HK-2 (cell line): ENCODE data around the gene EXOC1L.

Source experiments
- DNase-seq: peaks from one replicate; pipeline ENCODE4 v3.0.0-alpha.2; 2018; ENCODE audit not compliant: unreplicated experiment

Gene EXOC1L

GRCh38 chr4:55819634-55820033 lies at the start of gene EXOC1L:
Gene EXOC1L (plus strand): TSS chr4:55819790. CDS start chr4:55820027, 237 bp downstream.
- DNase-seq: no peak

- DNase-seq: no peak
Observed at GRCh38 chr4:55770662-55771061, 48.9 kb upstream of the EXOC1L start.

DNA sequence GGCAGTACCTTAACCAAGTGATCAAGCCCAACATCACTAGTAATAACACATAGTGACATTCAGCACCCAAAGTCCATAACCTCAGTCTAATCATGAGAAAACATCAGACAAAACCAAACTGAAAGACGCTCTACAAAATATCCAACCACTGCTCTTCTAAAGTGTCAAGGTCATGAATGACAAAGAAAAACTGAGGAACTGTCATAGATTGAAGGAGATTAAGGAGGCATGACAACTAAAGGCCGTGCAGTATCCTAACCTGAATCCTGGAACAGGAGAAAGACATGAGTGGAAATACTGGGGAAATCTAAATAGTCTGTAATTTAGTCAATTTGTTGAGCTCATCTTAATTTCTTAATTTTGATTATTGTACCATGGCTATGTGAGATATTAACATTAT lies 38.2 kb upstream of the EXOC1L start:
- DNase-seq: no peak

DNA sequence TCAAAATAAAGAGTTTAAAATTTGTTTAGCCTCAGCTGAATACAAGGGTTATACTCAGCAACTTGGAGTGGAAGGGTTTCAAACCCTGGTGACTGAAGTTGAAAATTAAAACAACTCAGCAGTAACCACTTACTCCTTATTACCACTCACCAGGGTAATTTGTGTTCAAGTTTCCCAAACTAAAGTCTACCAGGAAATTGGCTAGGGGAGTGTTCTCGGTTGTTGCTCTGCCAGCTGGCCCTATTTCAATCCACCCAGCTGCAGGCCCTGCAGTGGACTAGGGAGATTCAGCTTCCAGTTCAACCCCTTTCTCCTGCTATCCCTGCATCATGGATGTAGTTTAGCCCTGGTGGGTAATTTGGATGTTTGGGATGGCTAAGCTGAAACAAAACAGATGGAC lies 37.8 kb upstream of the EXOC1L start:
- no peak for DNase-seq

DNA sequence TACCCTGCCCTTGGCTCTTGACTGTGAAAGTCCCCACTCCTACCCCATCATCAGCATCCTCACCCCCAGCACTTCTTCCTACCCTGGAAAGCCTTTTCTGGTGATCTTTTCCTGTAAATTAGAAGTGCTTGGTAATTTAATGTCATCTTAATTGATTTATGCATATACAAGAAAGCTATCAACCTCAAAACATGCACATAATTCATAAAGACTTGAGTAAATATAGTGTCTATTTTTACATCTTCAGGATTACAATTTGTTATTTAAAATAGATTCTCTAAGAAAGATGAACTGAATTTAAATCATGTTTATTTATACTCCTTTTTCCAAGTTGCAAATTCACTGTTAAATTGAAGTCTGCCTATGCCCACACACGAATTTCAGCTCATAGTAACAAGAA lies 36.0 kb upstream of the EXOC1L start:
- DNase-seq: no peak

GRCh38 chr4:55784747-55785146 lies 34.8 kb upstream of the EXOC1L start:
- DNase-seq: no peak

DNA sequence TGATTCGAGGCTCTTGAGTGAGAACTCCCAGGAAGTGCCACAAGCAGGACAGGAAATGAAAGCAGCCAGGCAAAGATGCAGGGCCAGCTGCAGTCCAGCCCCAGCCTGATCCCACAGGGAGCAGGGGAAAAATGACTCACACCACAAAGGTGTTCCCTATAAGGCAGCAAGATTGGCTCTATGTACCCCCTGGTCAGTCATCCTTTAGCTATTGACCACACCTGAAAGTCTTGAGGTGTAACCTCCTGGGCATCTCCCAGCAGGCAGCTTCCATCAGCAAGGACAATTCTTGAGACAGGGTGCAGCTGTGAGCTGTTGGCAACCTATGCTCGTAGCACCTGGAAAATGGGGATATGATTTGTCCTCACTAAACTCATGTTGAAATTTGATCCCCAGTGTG lies 27.9 kb upstream of the EXOC1L start:
- DNase-seq: peak; percentile 8

DNA sequence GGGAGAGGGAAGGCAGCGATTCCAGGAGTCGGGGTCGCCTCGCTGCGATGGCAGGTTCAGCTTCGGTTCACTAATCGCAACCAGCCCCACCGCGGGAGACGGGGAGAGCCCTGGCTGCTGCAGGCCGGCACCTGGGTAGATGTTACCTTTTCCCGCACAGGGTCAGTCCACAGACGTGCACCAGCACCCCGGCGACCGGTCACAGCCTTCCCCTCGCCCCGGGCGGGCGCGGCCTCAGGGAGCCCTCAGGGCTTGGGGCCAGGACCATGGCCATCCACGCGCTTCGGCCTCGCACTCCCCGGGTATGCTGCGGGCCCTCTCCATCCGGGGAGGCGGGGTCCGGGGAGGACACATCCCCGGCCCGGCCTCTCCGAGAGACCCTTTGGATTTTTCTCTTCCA lies 26.1 kb upstream of the EXOC1L start:
- no peak for DNase-seq

GRCh38 chr4:55794053-55794452 lies 25.5 kb upstream of the EXOC1L start:
- DNase-seq: no peak

DNA sequence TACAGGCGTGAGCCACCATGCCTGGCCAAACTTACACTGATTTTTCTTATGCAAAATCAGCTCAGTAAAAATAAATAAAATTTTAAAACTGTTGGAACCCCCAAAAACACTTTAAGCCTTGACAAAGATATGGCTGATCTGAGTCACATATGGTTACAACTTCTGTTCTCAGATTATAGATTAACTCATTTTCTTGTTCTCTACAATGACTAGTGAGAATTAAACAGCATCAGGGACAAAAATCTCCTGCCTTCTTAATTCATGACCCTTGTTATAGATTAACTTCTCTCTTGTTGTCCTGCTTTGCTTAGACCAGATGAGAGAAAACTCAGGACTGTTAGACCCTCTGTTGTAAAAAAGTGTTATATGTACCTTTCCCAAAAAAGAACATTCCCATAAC lies 24.2 kb upstream of the EXOC1L start:
- DNase-seq: no peak

DNA sequence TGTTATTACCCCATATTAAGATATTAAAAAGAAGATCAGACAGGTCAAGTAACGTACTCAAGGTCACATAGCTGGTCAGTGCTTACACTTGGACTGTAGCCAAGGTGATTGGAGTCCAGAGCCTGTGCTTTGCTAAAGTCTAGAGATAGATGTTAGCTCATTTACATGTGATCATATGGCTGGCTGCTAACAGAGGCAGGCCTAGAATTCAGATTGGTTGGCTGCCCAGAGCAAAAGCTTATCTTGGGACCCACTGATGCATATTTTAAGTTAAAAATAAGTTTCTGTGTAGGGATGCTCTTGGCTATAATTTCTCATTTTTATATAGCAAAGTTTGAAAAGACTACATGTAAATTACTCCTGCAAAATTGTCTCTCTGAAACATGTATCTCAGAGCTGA lies 18.1 kb upstream of the EXOC1L start:
- no peak for DNase-seq

GRCh38 chr4:55807556-55807955 lies 12.0 kb upstream of the EXOC1L start:
- DNase-seq: no peak

- DNase-seq: no peak
Observed at GRCh38 chr4:55808186-55808585, 11.4 kb upstream of the EXOC1L start.

- DNase-seq: no peak
Observed at GRCh38 chr4:55808632-55809031, 11.0 kb upstream of the EXOC1L start.

DNA sequence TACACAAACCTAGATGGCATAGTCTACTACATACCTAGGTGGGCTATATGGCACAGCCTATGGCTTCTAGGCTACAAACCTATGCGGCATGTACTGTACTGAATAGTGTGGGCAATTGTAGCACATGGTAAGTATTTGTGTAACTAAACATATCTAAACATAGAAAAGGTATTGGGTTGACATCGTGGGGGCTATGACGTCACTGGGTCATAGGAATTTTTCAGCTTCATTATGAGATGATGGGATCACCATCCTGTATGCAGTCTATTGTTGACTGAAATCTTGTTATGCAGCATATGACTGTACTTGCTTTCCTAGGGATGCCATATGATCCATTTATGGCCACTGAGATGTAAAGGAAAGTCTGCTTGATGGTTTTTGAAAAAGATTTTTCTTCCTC lies 1.9 kb upstream of the EXOC1L start:
- no peak for DNase-seq

DNA sequence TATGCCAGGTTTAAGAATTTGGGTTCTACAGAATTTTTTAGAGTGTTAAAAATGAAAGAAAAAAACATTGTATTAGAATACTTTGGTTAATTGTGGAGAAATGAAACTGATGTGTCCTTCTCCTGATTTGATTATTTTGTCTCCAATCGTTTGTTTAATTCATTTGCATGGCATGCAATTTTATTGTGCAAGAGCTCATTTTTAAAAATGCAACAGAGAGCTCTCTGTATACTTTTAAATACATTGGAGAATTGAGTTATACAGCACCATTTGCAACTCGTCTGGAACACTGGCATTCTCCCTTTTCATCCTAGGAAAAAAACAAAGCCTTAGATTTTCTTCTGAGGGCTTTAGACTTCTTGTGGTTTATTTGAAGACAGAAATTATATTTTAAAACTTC lies 689 bp downstream of the EXOC1L start:
- no peak for DNase-seq

DNA sequence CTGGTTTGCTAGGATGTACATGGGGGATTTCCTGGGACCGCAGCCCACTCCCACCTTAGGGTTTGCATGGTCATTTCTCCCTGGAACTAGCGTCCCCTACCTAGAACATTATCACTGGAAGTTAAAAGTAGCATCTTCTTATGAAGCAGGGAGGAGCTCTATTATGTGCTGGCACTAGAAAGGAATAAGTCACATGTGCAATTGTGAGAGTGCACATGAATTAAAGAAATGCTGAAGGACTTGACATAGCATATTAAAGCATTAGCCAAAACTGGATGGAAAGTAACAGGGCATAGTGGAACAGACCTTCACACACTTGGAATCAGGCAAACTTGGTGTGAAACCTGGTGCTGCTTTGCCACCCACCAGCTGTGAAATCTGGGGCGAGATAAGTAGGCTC lies 2.7 kb downstream of the EXOC1L start:
- DNase-seq: no peak

- no peak for DNase-seq
Observed at GRCh38 chr4:55824865-55825264, 5.3 kb downstream of the EXOC1L start.

DNA sequence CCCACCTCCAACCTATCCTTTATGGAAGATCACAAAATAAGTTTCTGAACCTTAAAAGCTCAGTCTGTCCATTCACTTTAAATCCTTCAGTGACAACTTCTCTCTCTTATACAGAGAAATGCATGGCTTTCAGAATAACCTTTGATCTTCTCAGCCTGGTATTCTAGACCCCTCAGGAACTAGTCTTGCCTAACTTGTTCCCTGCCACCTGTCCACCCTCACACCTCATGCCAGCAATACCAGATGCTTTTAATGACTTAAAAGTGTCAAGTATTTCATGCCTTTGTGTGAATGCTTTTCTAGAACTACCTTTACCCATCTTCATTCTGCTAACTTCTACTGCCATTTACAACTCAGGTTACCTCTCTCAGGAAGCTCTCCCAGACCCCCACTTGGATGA lies 7.4 kb downstream of the EXOC1L start:
- no peak for DNase-seq

- no peak for DNase-seq
Observed at GRCh38 chr4:55827582-55827981, 8.0 kb downstream of the EXOC1L start.

DNA sequence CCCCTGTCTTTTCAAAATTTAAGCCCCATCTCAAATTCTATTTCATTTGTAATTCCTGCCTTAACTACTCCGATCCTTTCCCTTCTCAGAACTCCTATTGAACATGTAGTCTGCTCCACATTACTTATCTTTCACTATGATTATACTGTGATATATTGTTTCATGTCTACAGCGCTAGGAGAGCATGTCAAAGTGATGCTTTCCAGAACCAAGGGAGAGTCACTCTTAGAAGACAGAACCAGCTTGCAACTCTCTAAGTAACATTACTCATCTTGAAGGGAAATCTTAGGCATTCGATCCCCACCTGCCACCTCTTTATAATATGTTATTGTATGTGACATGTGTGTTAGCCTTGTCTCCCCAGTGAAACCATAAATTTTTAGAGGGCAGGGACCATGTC lies 10.5 kb downstream of the EXOC1L start:
- DNase-seq: no peak

DNA sequence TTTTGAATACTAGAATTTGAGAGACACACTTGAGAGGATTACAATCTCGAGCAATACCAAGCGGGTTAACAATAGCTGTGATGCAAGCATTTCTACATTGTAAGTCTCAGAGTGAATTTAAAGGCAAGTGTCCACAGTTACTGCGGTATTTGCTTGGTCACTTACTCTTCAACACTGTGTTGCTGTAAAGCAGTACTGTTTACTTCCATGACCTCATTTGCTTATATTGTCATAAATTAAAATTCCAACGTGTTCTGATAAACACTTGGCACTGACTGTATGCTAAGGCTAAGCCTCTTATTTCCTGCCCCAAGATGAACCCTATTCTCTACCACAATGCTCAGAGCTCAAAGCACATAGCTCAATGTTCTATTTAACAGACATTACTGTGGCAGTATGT lies 11.1 kb downstream of the EXOC1L start:
- DNase-seq: no peak

- DNase-seq: no peak
Observed at GRCh38 chr4:55834086-55834795, 14.7 kb downstream of the EXOC1L start.

- DNase-seq: no peak
Observed at GRCh38 chr4:55837903-55838302, 18.3 kb downstream of the EXOC1L start.
